Suprapubic skin (tissue), 4 donors: Measurements from ENCODE around the gene ABCB7.

ENCODE experiments used
- EP300 ChIP-seq: sonication (generic); formaldehyde crosslinking; IDR thresholded peaks from one replicate; pipeline ENCODE4 v1.6.1; 2017; ENCODE audit warnings: antibody characterized with exemption
- POLR2A ChIP-seq, 2 donors: fragments of 450-650 bp; IDR thresholded peaks; one replicate each; pipeline ENCODE4 v1.6.1; 2017; ENCODE audit warnings: antibody characterized with exemption in 2 of 2, mild to moderate bottlenecking in 2 of 2, moderate library complexity in 2 of 2
- POLR2AphosphoS5 ChIP-seq, 3 donors: sonication (generic); formaldehyde crosslinking; IDR thresholded peaks; one replicate each; pipeline ENCODE4 v1.6.1; 2017; ENCODE audit warnings: antibody characterized with exemption in 3 of 3
- TF ChIP-seq, protein P1 (sequence below), 2 donors: fragments of 200-600 bp in 1 of 2; fragments of 450-650 bp in 1 of 2; sonication (generic) in 1 of 2; IDR thresholded peaks; one replicate each; pipeline ENCODE4 v1.5.1; 2016 to 2019; ENCODE audit warnings: antibody characterized with exemption in 2 of 2, mild to moderate bottlenecking in 1 of 2, moderate library complexity in 1 of 2

DNA sequence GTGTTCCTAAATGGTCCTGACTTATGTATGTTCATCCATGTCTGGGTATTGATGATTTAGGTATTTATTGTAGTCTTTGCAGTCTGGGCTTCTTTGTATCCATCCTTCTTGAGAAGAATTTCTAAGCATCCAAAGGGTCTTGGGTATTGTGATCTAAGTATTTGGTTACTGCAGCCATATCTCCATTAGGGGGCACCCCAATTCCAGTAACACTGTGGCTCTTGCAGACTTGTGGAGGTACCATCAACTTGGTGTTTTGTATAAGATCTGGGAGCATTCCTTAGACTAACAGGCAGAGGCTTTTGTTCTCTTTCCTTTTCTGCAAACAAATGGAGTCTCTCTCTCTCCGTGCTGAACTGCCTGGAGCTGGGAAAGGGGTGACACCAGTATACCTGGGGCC is 117.2 kb downstream of the ABCB7 start:
- TF ChIP-seq POLR2A (IDR thresholded peaks at IDR 0.05) (no peak), POLR2AphosphoS5 (IDR thresholded peaks at IDR 0.05) (no peak), EP300 (no peak)
- TF ChIP-seq, protein P1, sequence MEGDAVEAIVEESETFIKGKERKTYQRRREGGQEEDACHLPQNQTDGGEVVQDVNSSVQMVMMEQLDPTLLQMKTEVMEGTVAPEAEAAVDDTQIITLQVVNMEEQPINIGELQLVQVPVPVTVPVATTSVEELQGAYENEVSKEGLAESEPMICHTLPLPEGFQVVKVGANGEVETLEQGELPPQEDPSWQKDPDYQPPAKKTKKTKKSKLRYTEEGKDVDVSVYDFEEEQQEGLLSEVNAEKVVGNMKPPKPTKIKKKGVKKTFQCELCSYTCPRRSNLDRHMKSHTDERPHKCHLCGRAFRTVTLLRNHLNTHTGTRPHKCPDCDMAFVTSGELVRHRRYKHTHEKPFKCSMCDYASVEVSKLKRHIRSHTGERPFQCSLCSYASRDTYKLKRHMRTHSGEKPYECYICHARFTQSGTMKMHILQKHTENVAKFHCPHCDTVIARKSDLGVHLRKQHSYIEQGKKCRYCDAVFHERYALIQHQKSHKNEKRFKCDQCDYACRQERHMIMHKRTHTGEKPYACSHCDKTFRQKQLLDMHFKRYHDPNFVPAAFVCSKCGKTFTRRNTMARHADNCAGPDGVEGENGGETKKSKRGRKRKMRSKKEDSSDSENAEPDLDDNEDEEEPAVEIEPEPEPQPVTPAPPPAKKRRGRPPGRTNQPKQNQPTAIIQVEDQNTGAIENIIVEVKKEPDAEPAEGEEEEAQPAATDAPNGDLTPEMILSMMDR (IDR thresholded peaks at IDR 0.05), result no peak
